H1 (cell line): ENCODE measurements around the gene PXK. TPM values are rescaled to one million over a fixed set of nuclear protein-coding genes. Genes with fewer than 3 reads are reported as not detected.

Experiments
- CTCF ChIA-PET: fragments of 300-600 bp; sonication (Branson Sonifier 250); formaldehyde crosslinking; loops from one replicate; lab custom pipeline; 2021; ENCODE audit not compliant: partially characterized antibody; lab: Charles Lee
- POLR2A ChIA-PET: fragments of 300-600 bp; sonication (Branson Sonifier 250); formaldehyde crosslinking; loops from one replicate; lab custom pipeline; 2021; ENCODE audit warnings: inconsistent platforms; ENCODE audit not compliant: partially characterized antibody; lab: Charles Lee
- DNase-seq, 2 experiments: peaks; one replicate each; pipeline versions ENCODE4 v3.0.0 to v3.0.0-alpha.2; 2010 to 2022; ENCODE audit warnings: low spot score in 2 of 2, low read depth in 1 of 2, mixed read lengths in 1 of 2
- FAIRE-seq: peaks from 2 replicates; lab custom pipeline; 2011; peaks lifted over from hg19 to GRCh38; lab: Jason Lieb, UNC
- H2AFZ ChIP-seq: 2 replicates; pipeline ENCODE4 v1.8.1; 2012; ENCODE audit warnings: low read length, inconsistent platforms
- H2AK5ac ChIP-seq: 2 replicates; pipeline ENCODE4 v1.6.1; 2013; ENCODE audit warnings: low read depth, low read length
- H2BK120ac ChIP-seq: replicated peaks from 2 replicates; pipeline ENCODE3; 2013; ENCODE audit warnings: low read depth, low read length, inconsistent platforms
- H2BK12ac ChIP-seq: 2 replicates; pipeline ENCODE4 v1.6.1; 2013; ENCODE audit warnings: low read depth, low read length
- H2BK15ac ChIP-seq: 2 replicates; pipeline ENCODE4 v1.6.1; 2013; ENCODE audit warnings: low read length
- H2BK20ac ChIP-seq: 2 replicates; pipeline ENCODE4 v1.6.1; 2013; ENCODE audit warnings: low read length
- H2BK5ac ChIP-seq: 2 replicates; pipeline ENCODE4 v1.6.1; 2013; ENCODE audit warnings: low read depth, low read length
- H3K14ac ChIP-seq: 2 replicates; pipeline ENCODE4 v1.6.1; 2013; ENCODE audit warnings: inconsistent platforms; ENCODE audit not compliant: insufficient read length
- H3K18ac ChIP-seq: 2 replicates; pipeline ENCODE4 v1.6.1; 2013; ENCODE audit warnings: low read length; ENCODE audit errors: extremely low read depth
- H3K23ac ChIP-seq: 2 replicates; pipeline ENCODE4 v1.6.1; 2013; ENCODE audit warnings: inconsistent platforms; ENCODE audit not compliant: insufficient read length
- H3K23me2 ChIP-seq: 2 replicates; pipeline ENCODE4 v1.6.1; 2013; ENCODE audit warnings: low read depth, low read length
- H3K27ac ChIP-seq: 2 replicates; pipeline ENCODE4 v1.6.1; 2011; ENCODE audit warnings: low read depth, low read length, inconsistent platforms
- H3K27me3 ChIP-seq, 4 experiments: replicated peaks in 1 of 4; 1 replicate in 1 of 4; 2 replicates in 3 of 4; pipeline versions ENCODE4 v1.6.1 to v1.8.1; 2011 to 2013; ENCODE audit warnings: low read length in 3 of 4, mild to moderate bottlenecking in 3 of 4, inconsistent platforms in 2 of 4, mixed read lengths in 2 of 4, moderate library complexity in 1 of 4; ENCODE audit not compliant: control insufficient read depth in 3 of 4, insufficient read depth in 3 of 4; ENCODE audit errors: extremely low read depth in 1 of 4
- H3K36me3 ChIP-seq, 4 experiments: 2 replicates each; pipeline versions ENCODE4 v1.6.1 to v1.8.1; 2011 to 2013; ENCODE audit warnings: mild to moderate bottlenecking in 4 of 4, low read length in 3 of 4, moderate library complexity in 2 of 4, control low read depth in 1 of 4, inconsistent platforms in 1 of 4; ENCODE audit not compliant: insufficient read depth in 4 of 4, control insufficient read depth in 2 of 4
- H3K4ac ChIP-seq: replicated peaks from 2 replicates; pipeline ENCODE3; 2013; ENCODE audit warnings: low read length, low read depth, mixed read lengths, inconsistent platforms; ENCODE audit not compliant: insufficient read length
- H3K4me1 ChIP-seq, 4 experiments: replicated peaks in 1 of 4; 1 replicate in 1 of 4; 2 replicates in 3 of 4; pipeline versions ENCODE4 v1.6.1 to v1.8.1; 2011 to 2013; ENCODE audit warnings: low read length in 3 of 4, inconsistent platforms in 2 of 4, mixed read lengths in 1 of 4; ENCODE audit not compliant: insufficient read depth in 4 of 4, control insufficient read depth in 3 of 4
- H3K4me2 ChIP-seq, 2 experiments: 2 replicates each; pipeline versions ENCODE4 v1.6.1 to v1.8.1; 2011 to 2013; ENCODE audit warnings: low read depth in 2 of 2, low read length in 2 of 2, control low read depth in 1 of 2, inconsistent platforms in 1 of 2, mild to moderate bottlenecking in 1 of 2; ENCODE audit not compliant: insufficient read depth in 1 of 2
- H3K4me3 ChIP-seq, 4 experiments: fragments of 200-600, 300-600 bp in 1 of 4; sonication (generic), shearing (Covaris generic), sonication (Bioruptor Twin) in 1 of 4; 2 replicates each; pipeline versions ENCODE4 v1.5.1 to v1.8.1; 2011 to 2016; ENCODE audit warnings: low read length in 4 of 4, low read depth in 3 of 4, control low read depth in 2 of 4, inconsistent platforms in 2 of 4, mild to moderate bottlenecking in 2 of 4, mixed read lengths in 1 of 4, moderate library complexity in 1 of 4; ENCODE audit not compliant: insufficient read depth in 2 of 4; ENCODE audit errors: extremely low read depth in 1 of 4
- H3K56ac ChIP-seq: replicated peaks from 2 replicates; pipeline ENCODE3; 2013; ENCODE audit warnings: low read depth, mild to moderate bottlenecking, mixed read lengths, low read length, inconsistent platforms; ENCODE audit not compliant: insufficient read length
- H3K79me1 ChIP-seq: 2 replicates; pipeline ENCODE4 v1.6.1; 2013; ENCODE audit warnings: low read depth, low read length, control low read depth
- H3K79me2 ChIP-seq, 2 experiments: 2 replicates each; pipeline versions ENCODE4 v1.6.1 to v1.8.1; 2012 to 2013; ENCODE audit warnings: low read length in 2 of 2, mild to moderate bottlenecking in 2 of 2, inconsistent platforms in 1 of 2; ENCODE audit not compliant: insufficient read depth in 2 of 2, control insufficient read depth in 1 of 2
- H3K9ac ChIP-seq, 4 experiments: replicated peaks in 1 of 4; 1 replicate in 1 of 4; 2 replicates in 3 of 4; pipeline versions ENCODE4 v1.6.1 to v1.8.1; 2011 to 2013; ENCODE audit warnings: low read depth in 3 of 4, low read length in 3 of 4, control low read depth in 2 of 4, mild to moderate bottlenecking in 2 of 4, moderate library complexity in 2 of 4, inconsistent platforms in 1 of 4; ENCODE audit errors: extremely low read depth in 1 of 4
- H3K9me3 ChIP-seq, 2 experiments: 2 replicates each; pipeline versions ENCODE4 v1.6.1 to v1.8.1; 2012 to 2013; ENCODE audit warnings: mild to moderate bottlenecking in 2 of 2, moderate library complexity in 2 of 2, control low read depth in 1 of 2, inconsistent platforms in 1 of 2, low read depth in 1 of 2, low read length in 1 of 2, mixed read lengths in 1 of 2; ENCODE audit not compliant: insufficient read depth in 2 of 2
- H4K20me1 ChIP-seq, 2 experiments: replicated peaks in 1 of 2; 2 replicates each; pipeline versions ENCODE3 to v1.8.1; 2011 to 2013; ENCODE audit warnings: inconsistent platforms in 2 of 2, low read length in 2 of 2, mild to moderate bottlenecking in 1 of 2; ENCODE audit not compliant: insufficient read depth in 2 of 2, control insufficient read depth in 1 of 2
- H4K5ac ChIP-seq: 2 replicates; pipeline ENCODE4 v1.6.1; 2013; ENCODE audit warnings: low read length, low read depth, mixed read lengths, inconsistent platforms; ENCODE audit not compliant: insufficient read length
- H4K8ac ChIP-seq: 2 replicates; pipeline ENCODE4 v1.8.0; 2013; ENCODE audit warnings: mild to moderate bottlenecking, moderate library complexity, low read length, inconsistent platforms; ENCODE audit not compliant: insufficient read depth; ENCODE audit errors: extremely low read depth
- H4K91ac ChIP-seq: replicated peaks from 2 replicates; pipeline ENCODE3; 2013; ENCODE audit warnings: low read length, mixed read lengths, inconsistent platforms; ENCODE audit not compliant: insufficient read length
- CREB1 ChIP-seq: IDR thresholded peaks from 2 replicates; pipeline ENCODE4 v1.6.1; 2012; ENCODE audit warnings: inconsistent platforms
- CTBP2 ChIP-seq: IDR thresholded peaks from 2 replicates; pipeline ENCODE4 v1.7.0; 2011; ENCODE audit warnings: borderline replicate concordance, mild to moderate bottlenecking, moderate library complexity, mixed read lengths, low read length; ENCODE audit not compliant: insufficient read depth, insufficient read length
- EP300 ChIP-seq, 2 experiments: IDR thresholded peaks; 1 replicate in 1 of 2; 2 replicates in 1 of 2; pipeline ENCODE4 v1.6.1; 2011 to 2012; ENCODE audit warnings: low read depth in 2 of 2, low read length in 2 of 2, mild to moderate bottlenecking in 2 of 2, borderline replicate concordance in 1 of 2, inconsistent platforms in 1 of 2, moderate library complexity in 1 of 2
- GTF2F1 ChIP-seq: IDR thresholded peaks from 2 replicates; pipeline ENCODE4 v1.6.1; 2012; ENCODE audit warnings: low read depth, low read length, improper control_type of control experiment, borderline replicate concordance
- JUN ChIP-seq: IDR thresholded peaks from 2 replicates; pipeline ENCODE4 v1.6.1; 2011; ENCODE audit warnings: low read depth, mild to moderate bottlenecking, improper control_type of control experiment, low read length
- MAFK ChIP-seq: IDR thresholded peaks from 2 replicates; pipeline ENCODE4 v1.6.1; 2012; ENCODE audit warnings: low read depth, mild to moderate bottlenecking, improper control_type of control experiment, low read length
- POLR2AphosphoS5 ChIP-seq: IDR thresholded peaks from 2 replicates; pipeline ENCODE4 v1.6.1; 2011; ENCODE audit warnings: low read depth, low read length
- SAP30 ChIP-seq: fragments of 300-600 bp; sonication (generic); IDR thresholded peaks from 2 replicates; pipeline ENCODE4 v1.7.1; 2012; ENCODE audit warnings: low read length, moderate library complexity, mild to moderate bottlenecking, inconsistent platforms; ENCODE audit not compliant: insufficient read depth, insufficient replicate concordance
- SIN3A ChIP-seq, 2 experiments: IDR thresholded peaks in 1 of 2; conservative IDR thresholded peaks in 1 of 2; 2 replicates each; pipeline ENCODE4 v1.6.1; 2011 to 2012; ENCODE audit warnings: low read length in 2 of 2, improper control_type of control experiment in 1 of 2, low read depth in 1 of 2, mild to moderate bottlenecking in 1 of 2
- SP2 ChIP-seq: IDR thresholded peaks from 2 replicates; pipeline ENCODE4 v1.6.1; 2012; ENCODE audit warnings: mild to moderate bottlenecking, low read length, inconsistent platforms
- SP4 ChIP-seq: IDR thresholded peaks from 2 replicates; pipeline ENCODE4 v1.6.1; 2012; ENCODE audit warnings: low read length, inconsistent platforms
- TAF1 ChIP-seq: IDR thresholded peaks from 2 replicates; pipeline ENCODE4 v1.6.1; 2011; ENCODE audit warnings: mild to moderate bottlenecking, low read depth, low read length
- TAF7 ChIP-seq: optimal IDR thresholded peaks from 2 replicates; pipeline ENCODE3; 2011; ENCODE audit warnings: low read depth, mild to moderate bottlenecking, inconsistent platforms, low read length, moderate library complexity, borderline replicate concordance
- TBP ChIP-seq: IDR thresholded peaks from 2 replicates; pipeline ENCODE4 v1.6.1; 2011; ENCODE audit warnings: low read depth, low read length, improper control_type of control experiment
- WGBS, 2 experiments: shearing (Covaris generic) in 1 of 2; methylation state at CpG; one replicate each; pipeline versions ENCODE4 v1.1.6 to v1.1.7; 2013 to 2015; ENCODE audit warnings: low lambda C conversion rate in 2 of 2, mixed read lengths in 2 of 2, inconsistent platforms in 1 of 2, low coverage in 1 of 2, missing lambda C conversion rate in 1 of 2; ENCODE audit not compliant: insufficient replicate concordance in 2 of 2, insufficient coverage in 1 of 2, insufficient read length in 1 of 2; ENCODE audit errors: extremely low coverage in 1 of 2, missing lambda C conversion rate in 1 of 2; 5-methylcytosine and 5-hydroxymethylcytosine counted together
- polyA plus RNA-seq, 7 experiments: library from polyadenylated mRNA; depleted of rRNA in 3 of 7; stranded (reverse) in 5 of 7; unstranded in 2 of 7; fragments of >200 nt in 5 of 7; fragments of 200-250 nt in 2 of 7; gene quantifications; 1 replicate in 5 of 7; 2 replicates in 1 of 7; 4 replicates in 1 of 7; pipeline versions ENCODE4 v1.2.1 to v1.2.3, GENCODE V29; 2011 to 2013; ENCODE audit warnings: missing spikeins in 2 of 7, mixed read lengths in 2 of 7
- total RNA-seq: library from RNA; stranded (reverse); fragmentation: NEBNext Ultra II Directional; extraction: Animal tissue kit (Norgen Biotek cat#: 25700); gene quantifications from 2 replicates; pipeline ENCODE4 v1.2.1, GENCODE V29; 2021
- TF ChIP-seq, protein P1 (sequence below): IDR thresholded peaks from 2 replicates; pipeline ENCODE4 v1.6.1; 2012; ENCODE audit warnings: inconsistent platforms

PXK gene
- total and polyA plus RNA-seq, 2 of the 8 experiments (the other 6 are each of a cell fraction or from before 2014, with no cell fraction given) = 3.5 to 7.1 TPM

DNA sequence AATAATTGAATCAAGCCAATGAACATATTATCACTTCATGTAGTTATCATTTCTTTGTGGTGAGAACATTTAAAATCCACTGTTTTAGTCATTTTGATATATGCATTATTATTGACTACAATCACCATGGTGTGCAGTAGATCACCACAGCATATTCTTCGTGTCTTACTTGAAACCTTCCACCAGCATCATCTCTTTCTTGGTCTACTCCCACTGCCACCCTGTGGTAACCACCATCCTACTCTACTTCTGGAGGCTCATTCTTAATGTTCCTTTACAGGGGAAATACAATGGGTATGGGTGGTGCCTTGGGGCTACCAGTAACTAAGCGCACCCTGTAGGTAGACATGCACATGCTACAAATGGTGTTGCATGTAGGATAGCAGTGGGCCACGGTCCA lies 25.4 kb downstream of the PXK start:
- Histone ChIP-seq H2AK5ac (no peak overlapping the region), H2BK15ac (no peak overlapping the region), H3K79me1 (no peaks in the 10 kb centered on the region), H3K27me3 (no peaks in the 10 kb centered on the region), H3K36me3 (no peaks in the 10 kb centered on the region), H3K4me2 (no peak overlapping the region), H2BK12ac (no peak overlapping the region), H3K9me3 (no peaks in the 10 kb centered on the region), H3K4me1 (no peaks in the 10 kb centered on the region), H4K91ac (no peak overlapping the region), H3K23me2 (no peaks in the 10 kb centered on the region), H3K27ac (no peak overlapping the region), H4K20me1 (no peaks in the 10 kb centered on the region), H2BK5ac (no peak overlapping the region), H3K14ac (no peak overlapping the region), H3K4me3 (no peak overlapping the region), H3K18ac (no peak overlapping the region), H4K8ac (no peak overlapping the region; the same call in 1 of the 2 replicates), H2BK20ac (no peak overlapping the region), H2BK120ac (no peak overlapping the region), H3K79me2 (no peaks in the 10 kb centered on the region), H3K23ac (no peak overlapping the region), H3K4ac (no peak overlapping the region), H2AFZ (no peak overlapping the region), H3K56ac (no peak overlapping the region), H4K5ac (no peak overlapping the region), H3K9ac (no peak overlapping the region)
- WGBS, 2 experiments = 83% methylated on average over 3 of the region's 3 CpGs; no CpG with 5 or more reads in 1 of the 2 experiments
- FAIRE-seq = no peak
- no peak for DNase-seq
- ChIA-PET CTCF (interaction anchor here (1.2 kb wide), 1 partner anchor 52 kb away, joined by 3 read pairs; the partner anchor contains the start of genes HTD2 and RPP14), POLR2A (no interaction called here)
- TF ChIP-seq CREB1 = no peak
- no peak for TF ChIP-seq TAF1
- TF ChIP-seq EP300 (IDR thresholded peaks at IDR 0.05; ENCODE audit: borderline replicate concordance in 1 of 2, low read depth in 2 of 2, low read length in 2 of 2) = no peak
- TF ChIP-seq SP4 = no peak
- TF ChIP-seq JUN = no peak
- no peak for TF ChIP-seq SP2
- TF ChIP-seq SIN3A (conservative IDR thresholded peaks at IDR 0.05 in 1 of 2, IDR thresholded peaks at IDR 0.05 in 1 of 2; ENCODE audit: low read depth in 1 of 2, low read length in 2 of 2) = no peak
- TF ChIP-seq GTF2F1 = no peak
- TF ChIP-seq, protein P1, sequence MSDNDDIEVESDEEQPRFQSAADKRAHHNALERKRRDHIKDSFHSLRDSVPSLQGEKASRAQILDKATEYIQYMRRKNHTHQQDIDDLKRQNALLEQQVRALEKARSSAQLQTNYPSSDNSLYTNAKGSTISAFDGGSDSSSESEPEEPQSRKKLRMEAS = no peak
- no peak for TF ChIP-seq POLR2AphosphoS5
- no peak for TF ChIP-seq MAFK
- no peak for TF ChIP-seq CTBP2
- no peak for TF ChIP-seq TBP
- no peak for TF ChIP-seq SAP30
- no peak for TF ChIP-seq TAF7
